OCI-LY1 (cell line): ENCODE measurements around the gene PIGQ.
A peak's percentile ranks its signal among the peaks of the same experiment; 100 is the strongest.

ENCODE experiments used
- H2AFZ ChIP-seq: fragments of 200-600 bp; sonication (generic), shearing (Covaris generic); 2 replicates; pipeline ENCODE4 v1.6.0; 2014; ENCODE audit warnings: antibody characterized with exemption, mild to moderate bottlenecking, low read length
- H3F3A ChIP-seq: fragments of 200-600 bp; sonication (generic), shearing (Covaris generic); 2 replicates; pipeline ENCODE4 v1.6.0; 2014; ENCODE audit warnings: mild to moderate bottlenecking, antibody characterized with exemption, low read length, moderate library complexity; ENCODE audit not compliant: insufficient read depth
- H3K27ac ChIP-seq: fragments of 200-600 bp; sonication (generic); 2 replicates; pipeline ENCODE4 v1.5.1; 2014; ENCODE audit warnings: low read length, mixed run types, mild to moderate bottlenecking, low read depth; ENCODE audit not compliant: poor library complexity, severe bottlenecking
- H3K27me3 ChIP-seq: fragments of 200-600 bp; sonication (generic); 2 replicates; pipeline ENCODE4 v1.6.0; 2014; ENCODE audit warnings: antibody characterized with exemption, mild to moderate bottlenecking, low read length, moderate library complexity; ENCODE audit not compliant: insufficient read depth
- H3K36me3 ChIP-seq: fragments of 200-600 bp; sonication (generic); 2 replicates; pipeline ENCODE4 v1.6.1; 2014; ENCODE audit warnings: mild to moderate bottlenecking, antibody characterized with exemption, low read length, moderate library complexity, mixed read lengths; ENCODE audit not compliant: insufficient read depth
- H3K4me1 ChIP-seq: fragments of 200-600 bp; sonication (generic); 2 replicates; pipeline ENCODE4 v1.5.1; 2014; ENCODE audit warnings: mild to moderate bottlenecking, low read length, moderate library complexity; ENCODE audit not compliant: insufficient read depth, severe bottlenecking
- H3K4me2 ChIP-seq: fragments of 200-600 bp; sonication (generic), shearing (Covaris generic); 2 replicates; pipeline ENCODE4 v1.6.1; 2014; ENCODE audit warnings: low read length
- H3K4me3 ChIP-seq: fragments of 200-600 bp; sonication (generic); 2 replicates; pipeline ENCODE4 v1.5.1; 2014; ENCODE audit warnings: low read length, low read depth, mild to moderate bottlenecking, mixed read lengths; ENCODE audit not compliant: poor library complexity, severe bottlenecking
- H3K79me2 ChIP-seq: fragments of 200-600 bp; shearing (Covaris generic); 2 replicates; pipeline ENCODE4 v1.6.1; 2016; ENCODE audit warnings: mixed run types, low read length, mixed read lengths; ENCODE audit not compliant: insufficient read depth
- H3K9ac ChIP-seq: fragments of 200-600 bp; sonication (generic), shearing (Covaris generic); 2 replicates; pipeline ENCODE4 v1.6.1; 2014; ENCODE audit warnings: mild to moderate bottlenecking, low read length, mixed read lengths
- H3K9me2 ChIP-seq: fragments of 200-600 bp; sonication (generic), shearing (Covaris generic); 2 replicates; pipeline ENCODE4 v1.6.1; 2014; ENCODE audit warnings: low read depth, mild to moderate bottlenecking, low read length, mixed read lengths
- H3K9me3 ChIP-seq: fragments of 200-600 bp; shearing (Covaris generic); 2 replicates; pipeline ENCODE4 v1.6.1; 2014; ENCODE audit warnings: low read length, mixed read lengths
- H4K20me1 ChIP-seq: fragments of 200-600 bp; sonication (generic), shearing (Covaris generic); 2 replicates; pipeline ENCODE4 v1.6.0; 2016; ENCODE audit warnings: mild to moderate bottlenecking, low read length; ENCODE audit not compliant: insufficient read depth
- EZH2 ChIP-seq: fragments of 200-600 bp; sonication (generic), shearing (Covaris generic); IDR thresholded peaks from 2 replicates; pipeline ENCODE4 v1.8.0; 2017; ENCODE audit warnings: borderline replicate concordance, mixed run types, mild to moderate bottlenecking, antibody characterized with exemption, low read length, moderate library complexity, mixed read lengths
- TF ChIP-seq, protein P1 (sequence below): fragments of 200-600 bp; sonication (generic), shearing (Covaris generic); IDR thresholded peaks from 2 replicates; pipeline ENCODE4 v1.5.1; 2017; ENCODE audit warnings: mild to moderate bottlenecking, antibody characterized with exemption, low read length, moderate library complexity, mixed read lengths

Gene PIGQ

GRCh38 chr16:582614-583331, 13.0 kb downstream of the PIGQ start:
- Histone ChIP-seq H3K4me3 (no peak overlapping the region), H3K79me2 (no peaks in the 10 kb centered on the region), H3K4me1 (peaks cover 15% of the 10 kb centered on the region), H3K9me3 (no peaks in the 10 kb centered on the region), H3F3A (no peaks in the 10 kb centered on the region), H2AFZ (no peak overlapping the region), H4K20me1 (no peaks in the 10 kb centered on the region), H3K9me2 (no peaks in the 10 kb centered on the region), H3K36me3 (peaks cover 3% of the 10 kb centered on the region; the same call in 1 of the 2 replicates), H3K27ac (no peak overlapping the region), H3K27me3 (no peaks in the 10 kb centered on the region), H3K9ac (no peak overlapping the region), H3K4me2 (no peak overlapping the region)
- TF ChIP-seq EZH2, result no peak
- TF ChIP-seq, protein P1, sequence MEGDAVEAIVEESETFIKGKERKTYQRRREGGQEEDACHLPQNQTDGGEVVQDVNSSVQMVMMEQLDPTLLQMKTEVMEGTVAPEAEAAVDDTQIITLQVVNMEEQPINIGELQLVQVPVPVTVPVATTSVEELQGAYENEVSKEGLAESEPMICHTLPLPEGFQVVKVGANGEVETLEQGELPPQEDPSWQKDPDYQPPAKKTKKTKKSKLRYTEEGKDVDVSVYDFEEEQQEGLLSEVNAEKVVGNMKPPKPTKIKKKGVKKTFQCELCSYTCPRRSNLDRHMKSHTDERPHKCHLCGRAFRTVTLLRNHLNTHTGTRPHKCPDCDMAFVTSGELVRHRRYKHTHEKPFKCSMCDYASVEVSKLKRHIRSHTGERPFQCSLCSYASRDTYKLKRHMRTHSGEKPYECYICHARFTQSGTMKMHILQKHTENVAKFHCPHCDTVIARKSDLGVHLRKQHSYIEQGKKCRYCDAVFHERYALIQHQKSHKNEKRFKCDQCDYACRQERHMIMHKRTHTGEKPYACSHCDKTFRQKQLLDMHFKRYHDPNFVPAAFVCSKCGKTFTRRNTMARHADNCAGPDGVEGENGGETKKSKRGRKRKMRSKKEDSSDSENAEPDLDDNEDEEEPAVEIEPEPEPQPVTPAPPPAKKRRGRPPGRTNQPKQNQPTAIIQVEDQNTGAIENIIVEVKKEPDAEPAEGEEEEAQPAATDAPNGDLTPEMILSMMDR, result no peak

GRCh38 chr16:583470-583814, 13.7 kb downstream of the PIGQ start:
- H3K27ac ChIP-seq, result no peak overlapping the region
- no peaks in the 10 kb centered on the region for H3K27me3 ChIP-seq
- no peak overlapping the region for H3K9ac ChIP-seq
- H3K4me3 ChIP-seq, result no peak overlapping the region
- TF ChIP-seq, protein P1, result no peak
- TF ChIP-seq EZH2, result no peak
- no peaks in the 10 kb centered on the region for H3K79me2 ChIP-seq
- H3K9me2 ChIP-seq, result no peaks in the 10 kb centered on the region
- peak overlapping the region; percentile 9; the same call in 1 of the 2 replicates for H3K4me2 ChIP-seq
- H3K36me3 ChIP-seq, result peaks cover 3% of the 10 kb centered on the region; the same call in 1 of the 2 replicates
- H3K9me3 ChIP-seq, result no peaks in the 10 kb centered on the region
- peaks cover 18% of the 10 kb centered on the region for H3K4me1 ChIP-seq
- no peaks in the 10 kb centered on the region for H4K20me1 ChIP-seq
- H2AFZ ChIP-seq, result no peak overlapping the region
- H3F3A ChIP-seq, result no peaks in the 10 kb centered on the region

GRCh38 chr16:583815-584591, 14.2 kb downstream of the PIGQ start:
- Histone ChIP-seq H3K4me2 (peak overlapping the region; percentile 9; the same call in 1 of the 2 replicates), H3K79me2 (no peaks in the 10 kb centered on the region)

More at GRCh38 chr16:583815-584591, 14.2 kb downstream of the PIGQ start:
- Histone ChIP-seq H3K4me3 (no peak overlapping the region), H4K20me1 (no peaks in the 10 kb centered on the region), H3K4me1 (peaks cover 14% of the 10 kb centered on the region), H3K36me3 (peaks cover 3% of the 10 kb centered on the region; the same call in 1 of the 2 replicates), H3K27ac (no peak overlapping the region), H3K27me3 (no peaks in the 10 kb centered on the region), H3K9me3 (no peaks in the 10 kb centered on the region), H2AFZ (no peak overlapping the region), H3K9me2 (no peaks in the 10 kb centered on the region), H3F3A (no peaks in the 10 kb centered on the region), H3K9ac (no peak overlapping the region)
- TF ChIP-seq, protein P1, result no peak
- no peak for TF ChIP-seq EZH2
